Activated CD8-positive, alpha-beta memory T cell treated with anti-CD3 and anti-CD28 coated beads, Interleukin-2, amount 50 U/mL, for 48 hours (primary cell): Measurements from ENCODE around the gene PTPRN2.
"Not testable (repeated sequence)": the region's sequence is repeated elsewhere in the genome, so short reads cannot be mapped to it uniquely, and the experiment has no call there.

Experiments
- DNase-seq: peaks from one replicate; pipeline ENCODE4 v3.0.0-alpha.2; 2020

PTPRN2 gene

DNA sequence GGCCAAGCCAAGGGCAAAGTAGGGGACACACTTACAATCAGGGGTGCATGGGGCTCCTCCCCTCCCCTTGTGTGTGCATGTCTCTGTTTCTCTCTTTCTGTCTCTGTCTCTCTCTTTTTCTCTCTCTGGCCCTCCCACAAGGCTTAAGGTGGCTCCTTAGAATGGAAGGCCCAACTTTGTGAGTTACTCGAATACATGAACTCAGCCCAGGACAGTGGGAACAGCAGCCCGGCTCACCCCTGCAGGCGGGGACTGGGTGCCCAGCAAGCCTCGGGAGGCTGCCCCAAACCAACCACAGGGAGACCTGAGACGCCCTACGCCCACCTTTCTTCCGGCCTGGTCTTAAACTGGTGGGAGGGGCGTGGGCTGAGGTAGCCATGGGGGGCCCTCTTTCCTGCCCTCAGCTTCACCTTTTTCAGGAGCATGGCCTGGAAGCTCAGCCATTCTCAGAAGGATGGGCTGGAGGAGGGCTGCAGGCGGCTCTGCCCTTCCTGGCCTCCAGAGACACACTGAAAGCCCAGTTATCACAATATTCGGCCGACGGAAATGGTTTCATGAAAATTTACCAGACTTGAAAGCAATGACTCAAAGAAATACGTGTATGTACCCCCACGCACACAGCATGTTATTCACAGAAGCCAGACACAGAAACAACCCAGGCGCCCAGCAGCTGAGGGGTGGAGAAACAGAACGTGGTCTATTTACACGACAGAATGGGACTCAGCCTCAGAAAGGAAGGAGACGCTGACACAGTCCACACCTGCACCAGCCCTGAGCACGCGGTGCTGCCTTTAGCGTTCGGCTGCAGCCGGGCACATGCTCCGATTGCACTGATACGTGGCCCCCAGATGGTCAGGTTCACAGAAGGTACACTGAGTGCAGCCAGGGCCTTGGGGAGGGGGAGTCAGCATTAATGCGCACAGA is 229.5 kb downstream of the PTPRN2 start:
- DNase-seq: peak; percentile 29

DNA sequence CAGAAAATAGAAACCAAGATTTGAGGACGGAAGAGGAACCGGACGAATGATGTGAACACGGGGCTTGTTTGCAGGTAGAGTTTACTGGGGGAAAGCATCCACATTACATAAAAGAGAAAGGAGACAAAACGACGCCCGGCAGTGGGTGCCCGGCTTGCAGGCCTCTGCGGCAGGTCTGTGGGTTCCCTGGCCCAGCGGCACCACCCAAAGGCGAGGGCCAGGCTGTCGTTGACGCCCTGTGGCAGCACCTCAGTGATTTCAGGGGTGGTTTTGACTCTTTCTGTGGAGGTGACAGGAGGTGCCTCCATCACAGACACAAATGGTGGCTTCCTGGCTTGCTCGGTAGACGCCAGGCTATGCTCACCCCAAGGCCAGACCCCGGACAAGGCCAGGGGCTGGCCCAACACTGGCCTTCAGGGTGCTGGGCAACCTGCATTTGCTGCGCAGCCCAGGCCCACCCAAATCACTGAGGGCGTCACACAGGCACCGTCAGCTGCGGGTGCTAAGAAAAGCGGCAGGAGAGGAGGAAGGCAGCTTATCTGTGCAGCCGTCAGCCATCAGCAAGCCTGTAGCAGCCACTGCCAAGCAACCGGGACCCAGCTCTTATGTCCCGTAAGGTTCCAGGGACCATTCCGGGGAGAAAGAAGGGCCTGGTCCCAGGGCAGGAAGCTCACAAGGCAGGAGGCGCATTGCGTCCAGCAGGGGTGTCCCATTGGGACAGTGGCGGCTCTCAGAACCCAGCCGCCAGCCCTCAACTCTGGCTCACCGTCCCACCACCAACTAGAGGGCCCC is 230.3 kb downstream of the PTPRN2 start:
- DNase-seq: peak; percentile 29

DNA sequence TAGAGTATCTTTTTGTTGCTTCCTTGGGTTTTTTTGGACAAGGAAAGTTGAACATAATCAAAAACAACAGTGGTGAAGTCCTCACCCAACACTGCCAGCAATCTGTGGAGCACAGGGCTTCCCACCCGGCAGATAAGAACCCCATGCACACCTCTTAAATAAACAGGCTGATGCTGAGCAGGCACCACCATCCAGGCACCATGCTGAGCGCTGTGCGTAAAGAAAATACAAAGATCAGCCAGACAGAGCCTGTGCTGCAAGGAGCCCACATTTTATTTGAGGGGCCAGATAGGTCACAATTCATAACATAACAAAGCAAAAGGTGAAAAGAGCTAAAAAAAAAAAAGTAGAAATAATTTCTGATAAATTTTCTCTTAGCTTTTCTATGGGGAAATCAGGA is 231.2 kb downstream of the PTPRN2 start:
- no peak for DNase-seq

DNA sequence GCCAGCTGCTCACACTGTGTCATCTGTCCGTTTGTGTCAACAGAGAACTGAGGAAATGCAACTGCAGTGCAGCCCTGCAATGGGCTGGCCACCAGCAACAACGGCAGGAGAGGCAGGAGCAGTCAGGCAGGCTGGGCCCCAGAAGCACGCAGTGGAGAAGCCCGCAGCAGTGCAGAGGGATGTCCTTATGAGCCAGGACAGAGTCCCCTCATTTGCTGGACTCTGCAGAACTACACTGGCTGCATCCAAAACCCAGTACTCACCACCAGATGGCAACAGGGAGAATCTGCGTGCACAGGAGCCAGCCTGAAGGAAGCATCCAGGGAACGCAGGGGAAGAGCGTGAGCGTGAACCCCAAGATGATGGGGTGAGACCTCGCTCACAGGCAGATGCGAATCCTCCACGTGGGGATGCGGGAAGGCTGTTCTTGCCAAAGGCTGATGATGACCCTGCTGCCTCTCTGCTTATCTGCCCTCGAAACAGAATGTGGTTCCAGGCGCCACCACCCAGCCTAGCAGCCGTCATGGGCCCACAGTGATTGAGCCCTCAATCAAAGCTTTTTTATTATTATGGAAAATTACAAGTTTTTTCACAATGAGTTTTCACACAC is 232.1 kb downstream of the PTPRN2 start:
- no peak for DNase-seq

DNA sequence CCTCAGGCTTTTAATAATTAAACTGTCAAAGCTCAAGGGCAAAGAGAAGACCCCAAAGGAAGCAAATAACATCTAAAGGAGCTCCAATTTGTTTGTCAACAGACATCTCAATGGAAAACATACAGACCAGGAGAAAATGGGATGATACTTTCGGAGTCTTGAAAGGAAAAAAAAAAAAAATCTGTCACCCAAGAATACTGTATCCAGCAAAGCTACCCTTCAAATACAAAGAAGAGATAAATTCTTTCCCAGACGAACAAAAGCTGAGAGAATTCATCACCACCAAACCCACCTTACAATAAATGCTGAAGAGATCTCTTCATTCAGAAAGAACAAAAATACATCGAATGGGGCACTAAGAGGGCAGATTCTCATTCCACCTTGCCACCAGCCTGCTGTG is 232.8 kb downstream of the PTPRN2 start:
- no peak for DNase-seq

DNA sequence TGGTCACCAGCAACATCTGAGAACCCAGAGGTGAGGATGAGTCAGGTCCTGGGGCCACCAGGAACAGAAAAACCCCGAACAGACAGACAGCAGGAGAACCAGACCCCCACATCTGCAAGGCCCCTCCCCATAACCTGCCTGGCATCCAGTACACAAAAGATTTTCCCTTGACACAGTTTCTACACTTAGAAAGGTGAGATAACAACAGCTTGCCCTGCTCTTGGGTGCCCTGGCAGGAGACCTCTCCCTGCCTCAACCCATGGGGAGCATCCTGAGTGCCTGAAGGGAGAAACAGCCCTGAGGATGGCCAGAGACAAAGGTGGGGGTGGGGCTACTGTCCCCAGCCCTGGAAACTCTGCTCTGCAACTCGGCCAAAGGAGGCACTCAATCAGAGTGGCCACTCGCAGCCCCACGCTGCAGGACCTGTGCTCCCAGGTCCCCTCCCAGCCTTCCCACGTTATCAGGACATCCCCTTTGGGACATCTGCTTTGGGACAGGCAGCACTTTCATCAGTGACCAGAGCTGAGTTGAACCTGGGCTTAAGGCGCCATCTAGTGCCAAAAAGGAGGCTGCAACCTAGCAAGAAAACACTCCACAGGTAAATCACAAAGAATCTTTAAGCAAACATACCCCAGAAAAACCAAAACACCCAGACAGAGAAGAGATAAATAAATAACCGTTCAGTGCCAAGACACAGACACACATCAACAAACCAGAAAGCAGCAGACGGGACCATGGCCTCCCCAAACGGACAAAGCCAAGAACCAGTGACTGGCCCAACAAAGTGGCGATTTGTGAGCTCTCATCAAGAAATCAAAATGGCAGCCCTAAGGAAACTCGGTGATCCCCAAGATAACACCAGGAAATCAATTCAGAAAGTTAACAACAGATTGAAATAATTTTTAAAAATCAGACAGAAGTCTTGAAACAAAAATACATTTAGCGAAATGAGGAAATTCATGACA is 233.7 kb downstream of the PTPRN2 start:
- DNase-seq: peak; percentile 46

DNA sequence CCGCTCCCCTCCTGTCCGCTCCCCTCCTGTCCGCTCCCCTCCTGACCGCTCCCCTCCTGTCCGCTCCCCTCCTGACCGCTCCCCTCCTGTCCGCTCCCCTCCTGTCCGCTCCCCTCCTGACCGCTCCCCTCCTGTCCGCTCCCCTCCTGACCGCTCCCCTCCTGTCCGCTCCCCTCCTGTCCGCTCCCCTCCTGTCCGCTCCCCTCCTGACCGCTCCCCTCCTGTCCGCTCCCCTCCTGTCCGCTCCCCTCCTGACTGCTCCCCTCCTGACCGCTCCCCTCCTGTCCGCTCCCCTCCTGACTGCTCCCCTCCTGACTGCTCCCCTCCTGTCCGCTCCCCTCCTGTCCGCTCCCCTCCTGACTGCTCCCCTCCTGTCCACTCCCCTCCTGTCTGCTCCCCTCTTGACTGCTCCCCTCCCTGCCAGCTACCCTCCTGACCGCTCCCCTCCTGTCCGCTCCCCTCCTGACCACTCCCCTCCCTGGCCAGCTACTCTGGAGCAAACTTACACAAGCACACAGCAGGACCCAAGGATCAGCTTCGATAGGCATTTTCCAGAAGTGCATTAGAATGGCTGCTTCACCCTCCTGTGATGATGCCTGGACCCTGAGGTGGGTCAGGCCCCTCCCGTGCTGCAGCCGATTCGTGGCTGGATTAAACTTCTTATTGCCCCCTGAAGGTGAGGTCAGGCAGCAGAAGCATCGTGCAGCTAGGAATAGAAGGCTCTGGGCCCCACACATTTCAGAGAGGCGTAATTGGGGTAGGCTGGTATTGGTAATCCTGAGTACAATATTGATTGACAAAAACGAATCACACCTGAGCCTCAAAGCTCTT is 235.5 kb downstream of the PTPRN2 start:
- not testable (repeated sequence) for DNase-seq

DNA sequence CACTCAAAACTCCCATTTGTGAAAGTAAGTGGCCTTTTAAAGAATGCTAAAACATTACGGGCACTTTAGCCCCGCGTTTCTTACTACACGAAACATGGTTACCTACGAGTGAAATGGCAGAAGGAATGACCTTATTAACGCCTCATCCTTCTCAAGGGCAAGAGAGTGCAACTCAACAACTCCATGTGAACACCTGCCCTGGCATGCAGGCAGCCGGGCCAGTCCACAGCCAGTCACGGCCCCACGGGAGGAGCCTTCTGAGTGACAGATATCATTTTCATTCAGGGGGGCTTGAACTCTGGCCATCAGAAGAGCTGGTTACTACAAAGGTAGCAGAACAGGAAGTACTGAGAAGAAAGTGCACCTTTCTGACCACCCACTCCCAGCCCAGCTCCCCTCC is 236.1 kb downstream of the PTPRN2 start:
- DNase-seq: no peak

DNA sequence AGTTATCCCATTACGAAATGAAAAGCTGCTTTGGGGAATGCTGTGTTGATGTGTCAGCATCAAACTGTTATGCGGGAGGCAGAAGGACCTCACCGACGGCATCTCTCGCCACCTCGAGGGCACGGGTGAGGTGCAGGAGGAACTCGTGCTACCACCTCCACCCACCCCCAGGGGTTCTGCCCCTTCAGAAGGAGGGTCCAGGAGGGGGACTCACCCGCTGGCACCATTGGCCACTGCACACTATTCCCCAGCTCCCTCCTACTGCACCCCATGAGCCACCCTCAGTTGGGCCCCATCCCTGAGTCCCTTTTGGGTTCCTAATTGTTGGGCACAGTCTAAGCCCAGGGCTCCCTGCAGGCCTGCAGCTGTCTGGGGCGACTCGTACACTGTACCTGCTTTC is 236.6 kb downstream of the PTPRN2 start:
- no peak for DNase-seq

DNA sequence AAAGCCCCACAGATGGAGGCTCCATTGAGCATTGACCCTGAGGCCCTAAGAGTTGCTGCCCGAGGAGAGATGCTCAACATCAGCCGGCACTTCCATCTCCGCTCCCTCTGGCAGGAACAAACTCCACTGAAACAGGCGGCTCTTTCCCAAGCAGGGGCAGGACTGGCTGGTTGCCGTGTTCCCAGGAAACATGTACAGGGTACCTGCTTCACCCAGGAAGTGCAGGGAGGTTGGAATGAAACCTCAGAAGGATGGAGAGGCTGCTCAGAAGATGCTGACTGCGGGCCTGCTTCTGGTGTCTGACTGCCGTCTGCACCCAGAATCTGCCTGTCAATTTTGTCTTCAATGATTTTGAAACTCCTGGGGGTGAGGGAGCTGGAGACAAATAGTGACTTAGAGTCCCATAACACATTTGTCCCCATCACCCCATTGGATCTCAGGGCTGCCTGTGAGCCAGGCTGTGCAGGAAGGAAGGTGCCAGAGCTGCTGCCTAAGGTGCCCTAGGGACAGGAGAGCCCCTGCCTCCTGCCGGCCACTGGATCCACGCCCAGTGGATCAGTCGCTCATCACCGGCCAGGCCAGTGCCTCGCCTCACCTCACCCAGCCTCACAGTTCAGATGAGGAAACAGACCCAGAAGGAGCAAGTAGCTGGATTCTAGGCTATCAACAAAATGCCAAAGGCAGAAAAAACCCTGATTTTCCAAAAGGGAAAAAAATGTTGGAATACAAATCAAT is 237.3 kb downstream of the PTPRN2 start:
- no peak for DNase-seq

DNA sequence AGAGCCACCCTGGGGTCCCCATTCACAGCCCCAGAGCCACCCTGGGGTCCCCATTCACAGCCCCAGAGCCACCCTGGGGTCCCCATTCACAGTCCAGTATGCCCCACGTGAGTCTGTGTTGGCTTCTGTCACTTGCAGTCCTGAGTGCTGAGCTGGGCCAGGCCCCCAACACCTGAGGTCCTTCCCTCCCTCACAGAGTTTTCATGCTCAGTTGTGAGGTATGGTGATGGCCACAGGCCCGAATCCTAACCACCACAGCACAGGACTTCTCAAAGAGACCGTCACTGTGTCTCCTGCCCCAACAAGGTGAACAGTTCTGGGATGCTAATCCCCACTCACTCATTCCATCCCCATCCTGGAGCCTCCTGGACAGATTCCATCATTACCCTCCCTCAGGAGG is 239.2 kb downstream of the PTPRN2 start:
- no peak for DNase-seq

DNA sequence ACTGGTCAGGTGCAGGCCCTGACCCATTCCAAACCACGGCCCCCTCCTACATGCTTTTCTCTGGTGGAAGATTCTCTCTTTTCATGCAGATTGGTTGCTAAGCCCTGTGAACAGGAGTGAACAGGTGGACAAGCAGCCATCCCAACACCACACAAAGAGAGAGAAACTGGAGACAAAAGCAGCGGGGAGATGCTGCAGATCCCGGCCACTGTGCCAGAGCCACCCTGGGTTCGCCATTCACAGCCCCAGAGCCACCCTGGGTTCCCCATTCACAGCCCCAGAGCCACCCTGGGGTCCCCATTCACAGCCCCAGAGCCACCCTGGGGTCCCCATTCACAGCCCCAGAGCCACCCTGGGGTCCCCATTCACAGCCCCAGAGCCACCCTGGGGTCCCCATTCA is 239.6 kb downstream of the PTPRN2 start:
- DNase-seq: not testable (repeated sequence)

DNA sequence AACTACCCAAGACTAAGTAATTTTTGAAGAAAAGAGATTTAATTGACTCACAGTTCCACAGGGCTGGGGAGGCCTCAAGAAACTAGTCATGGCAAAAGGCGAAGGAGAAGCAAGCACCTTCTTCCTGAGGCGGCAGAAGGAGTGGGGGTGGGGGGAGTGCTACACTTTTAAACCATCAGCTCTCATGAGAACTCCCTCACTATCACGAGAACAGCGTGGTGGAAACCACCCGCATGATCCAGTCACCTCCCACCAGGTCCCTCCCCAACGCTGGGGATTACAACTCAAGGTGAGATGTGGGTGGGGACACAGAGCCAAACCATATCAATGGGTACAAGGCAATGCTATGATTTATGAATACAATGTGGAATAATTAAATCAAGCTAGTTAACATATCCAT is 241.9 kb downstream of the PTPRN2 start:
- no peak for DNase-seq

DNA sequence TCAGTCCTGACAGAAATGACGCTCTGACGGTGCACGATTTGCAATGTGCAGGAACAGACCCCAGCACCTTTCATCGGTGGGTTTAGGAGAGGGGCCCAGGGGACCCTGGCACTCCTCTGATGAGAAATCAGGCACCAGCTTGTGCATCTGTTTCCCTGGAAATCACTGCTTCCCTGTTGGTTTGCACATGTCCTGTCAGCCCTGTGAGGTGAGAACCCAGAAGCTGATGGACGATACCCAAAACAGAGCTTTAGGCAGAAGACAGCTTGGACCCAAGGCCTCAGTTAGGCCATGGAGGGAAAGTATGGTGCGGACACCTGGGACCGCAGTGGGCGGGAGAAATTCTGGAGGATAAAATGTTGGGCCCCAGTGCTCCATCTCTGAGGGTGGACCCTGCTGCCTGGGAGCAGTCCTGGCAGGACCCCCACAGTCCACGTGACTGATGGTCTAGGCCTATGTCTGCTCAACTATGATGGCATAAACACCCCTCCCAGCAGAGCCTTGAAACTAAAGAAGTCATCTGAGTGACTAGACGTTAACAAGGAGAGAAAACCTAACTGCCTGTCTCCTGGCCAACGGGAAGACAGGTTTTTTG is 242.8 kb downstream of the PTPRN2 start:
- DNase-seq: no peak

DNA sequence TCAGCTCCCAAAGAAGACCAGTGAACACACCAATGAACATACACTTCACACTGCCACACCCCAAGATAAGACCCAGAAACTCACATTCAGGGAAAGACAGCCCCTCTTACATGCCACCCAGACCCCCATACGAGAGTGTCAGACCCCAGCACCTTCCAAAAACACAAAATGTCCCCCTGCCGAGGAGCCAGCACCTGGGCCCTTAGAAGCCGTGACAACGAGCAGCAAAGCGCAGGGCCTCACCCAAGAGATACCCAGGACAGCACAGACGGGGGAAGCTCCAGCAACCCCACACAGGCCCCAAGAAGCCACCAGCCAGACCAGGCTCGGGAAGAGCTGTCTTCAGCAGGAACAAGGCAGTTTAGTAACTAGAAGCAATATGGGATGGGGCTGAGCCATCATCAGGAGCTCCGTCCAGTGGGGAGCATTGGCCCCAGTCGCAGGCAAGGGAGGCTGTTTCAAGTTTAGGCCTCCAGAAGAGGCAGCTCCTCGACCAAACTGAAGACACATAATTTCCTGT is 243.6 kb downstream of the PTPRN2 start:
- DNase-seq: no peak

DNA sequence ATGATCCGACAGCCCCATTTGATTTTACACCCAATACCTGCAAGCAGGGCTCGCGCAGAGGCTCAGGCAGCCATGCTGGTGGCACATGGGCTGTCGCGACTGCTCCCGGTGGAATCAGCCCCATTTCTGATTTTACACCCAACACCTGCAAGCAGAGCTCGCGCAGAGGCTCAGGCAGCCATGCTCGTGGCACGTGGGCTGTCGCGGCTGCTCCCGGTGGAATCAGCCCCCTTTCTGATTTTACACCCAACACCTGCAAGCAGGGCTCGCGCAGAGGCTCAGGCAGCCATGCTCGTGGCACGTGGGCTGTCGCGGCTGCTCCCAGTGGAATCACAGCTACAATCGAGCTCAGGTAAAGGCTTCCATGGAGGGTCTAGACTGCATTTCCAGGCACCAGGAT is 244.1 kb downstream of the PTPRN2 start:
- no peak for DNase-seq

DNA sequence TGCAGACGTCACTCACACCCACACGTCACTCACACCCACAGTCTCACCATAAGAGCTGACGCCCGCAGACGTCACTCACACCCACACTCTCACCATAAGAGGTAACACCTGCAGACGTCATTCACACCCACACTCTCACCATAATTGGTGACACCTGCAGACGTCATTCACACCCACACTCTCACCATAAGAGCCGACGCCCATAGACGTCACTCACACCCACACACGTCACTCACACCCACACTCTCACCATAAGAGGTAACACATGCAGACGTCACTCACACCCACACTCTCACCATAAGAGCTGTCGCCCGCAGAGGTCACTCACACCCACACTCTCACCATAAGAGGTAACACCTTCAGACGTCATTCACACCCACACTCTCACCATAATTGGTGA is 246.5 kb downstream of the PTPRN2 start:
- not testable (repeated sequence) for DNase-seq

DNA sequence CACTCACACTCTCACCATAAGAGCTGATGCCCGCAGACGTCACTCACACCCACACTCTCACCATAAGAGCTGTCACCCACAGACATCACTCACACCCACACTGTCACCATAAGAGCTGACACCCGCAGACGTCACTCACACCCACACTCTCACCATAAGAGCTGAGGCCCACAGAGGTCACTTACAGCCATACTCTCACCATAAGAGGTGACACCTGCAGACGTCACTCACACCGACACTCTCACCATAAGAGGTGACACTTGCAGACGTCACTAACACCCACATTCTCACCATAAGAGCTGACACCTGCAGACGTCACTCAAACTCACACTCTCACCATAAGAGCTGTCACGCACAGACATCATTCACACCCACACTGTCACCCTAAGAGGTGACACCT is 250.7 kb downstream of the PTPRN2 start:
- DNase-seq: not testable (repeated sequence)

DNA sequence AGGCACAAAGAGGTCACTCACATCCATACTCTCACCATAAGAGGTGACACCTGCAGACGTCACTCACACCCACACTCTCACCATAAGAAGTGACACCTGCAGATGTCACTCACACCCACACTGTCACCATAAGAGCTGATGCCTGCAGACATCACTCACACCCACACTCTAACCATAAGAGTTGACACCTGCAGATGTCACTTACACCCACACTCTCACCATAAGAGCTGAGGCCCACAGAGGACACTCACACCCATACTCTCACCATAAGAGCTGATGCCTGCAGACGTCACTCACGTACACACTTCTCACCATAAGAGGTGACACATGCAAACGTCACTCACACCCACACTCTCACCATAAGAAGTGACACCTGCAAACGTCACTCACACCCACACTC is 255.1 kb downstream of the PTPRN2 start:
- not testable (repeated sequence) for DNase-seq

DNA sequence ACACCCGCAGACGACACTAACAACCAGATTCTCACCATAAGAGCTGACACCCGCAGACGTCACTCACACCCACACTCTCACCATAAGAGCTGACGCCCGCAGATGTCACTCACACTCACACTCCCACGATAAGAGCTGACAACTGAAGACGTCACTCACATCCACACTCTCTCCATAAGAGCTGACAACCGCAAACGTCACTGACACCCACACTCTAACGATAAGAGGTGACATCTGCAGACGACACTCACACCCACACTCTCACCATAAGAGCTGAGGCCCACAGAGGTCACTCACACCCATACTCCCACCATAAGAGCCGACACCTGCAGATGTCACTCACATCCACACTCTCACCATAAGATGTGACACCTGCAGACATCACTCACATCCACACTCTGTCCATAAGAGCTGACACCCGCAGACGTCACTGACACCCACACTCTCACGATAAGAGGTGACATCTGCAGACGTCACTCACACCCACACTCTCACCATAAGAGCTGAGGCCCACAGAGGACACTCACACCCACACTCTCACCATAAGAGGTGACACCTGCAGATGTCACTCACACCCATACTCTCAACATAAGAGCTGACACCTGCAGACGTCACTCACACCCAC is 255.7 kb downstream of the PTPRN2 start:
- DNase-seq: not testable (repeated sequence)
